Measurements from ENCODE around the gene GALNT10. TPM values are rescaled to one million over a fixed set of nuclear protein-coding genes. Genes with fewer than 3 reads are reported as not detected.
"Not testable (repeated sequence)": the region's sequence is repeated elsewhere in the genome, so short reads cannot be mapped to it uniquely, and the experiment has no call there.

Gene GALNT10
- total RNA-seq, 1 donor from 2014 or later = 178 TPM

GRCh38 chr5:154356958-154357357 lies 166.4 kb downstream of the GALNT10 start:
- Mint-ChIP-seq H3K4me3 (ENCODE audit: unreplicated experiment) (no peak overlapping the region), H3K36me3 (ENCODE audit: unreplicated experiment) (peaks cover 2% of the 10 kb centered on the region), H3K9me3 (ENCODE audit: unreplicated experiment) (no peaks in the 10 kb centered on the region), H3K4me1 (ENCODE audit: unreplicated experiment) (peaks cover 86% of the 10 kb centered on the region), H3K27me3 (ENCODE audit: unreplicated experiment) (no peaks in the 10 kb centered on the region), H3K27ac (ENCODE audit: unreplicated experiment) (peak overlapping the region; percentile 91)
- DNase-seq (ENCODE audit: extremely low spot score, unreplicated experiment) = no peak
- no peak for TF ChIP-seq CTCF (IDR thresholded peaks at IDR 0.05)

GRCh38 chr5:154358516-154359220 lies 168.1 kb downstream of the GALNT10 start:
- no peak for TF ChIP-seq CTCF (IDR thresholded peaks at IDR 0.05)
- peaks cover 10% of the 10 kb centered on the region for H3K36me3 Mint-ChIP-seq (ENCODE audit: unreplicated experiment)
- DNase-seq (ENCODE audit: extremely low spot score, unreplicated experiment) = no peak
- H3K4me3 Mint-ChIP-seq (ENCODE audit: unreplicated experiment) = peak overlapping the region; percentile 34
- peak overlapping the region; percentile 91 for H3K27ac Mint-ChIP-seq (ENCODE audit: unreplicated experiment)
- no peaks in the 10 kb centered on the region for H3K9me3 Mint-ChIP-seq (ENCODE audit: unreplicated experiment)
- peaks cover 84% of the 10 kb centered on the region for H3K4me1 Mint-ChIP-seq (ENCODE audit: unreplicated experiment)
- H3K27me3 Mint-ChIP-seq (ENCODE audit: unreplicated experiment) = no peaks in the 10 kb centered on the region

- H3K4me1 Mint-ChIP-seq (ENCODE audit: unreplicated experiment) = peaks cover 84% of the 10 kb centered on the region
- no peak overlapping the region for H3K4me3 Mint-ChIP-seq (ENCODE audit: unreplicated experiment)
- peak overlapping the region; percentile 91 for H3K27ac Mint-ChIP-seq (ENCODE audit: unreplicated experiment)
- no peaks in the 10 kb centered on the region for H3K27me3 Mint-ChIP-seq (ENCODE audit: unreplicated experiment)
- TF ChIP-seq CTCF (IDR thresholded peaks at IDR 0.05) = no peak
- no peaks in the 10 kb centered on the region for H3K9me3 Mint-ChIP-seq (ENCODE audit: unreplicated experiment)
- H3K36me3 Mint-ChIP-seq (ENCODE audit: unreplicated experiment) = peaks cover 10% of the 10 kb centered on the region
- no peak for DNase-seq (ENCODE audit: extremely low spot score, unreplicated experiment)
Observed at GRCh38 chr5:154359221-154359573, 168.7 kb downstream of the GALNT10 start.

- not testable (repeated sequence) for H3K9me3 Mint-ChIP-seq (ENCODE audit: unreplicated experiment); DNase-seq (ENCODE audit: extremely low spot score, unreplicated experiment); H3K4me3 Mint-ChIP-seq (ENCODE audit: unreplicated experiment); H3K27me3 Mint-ChIP-seq (ENCODE audit: unreplicated experiment)
- H3K27ac Mint-ChIP-seq (ENCODE audit: unreplicated experiment) = peak overlapping the region; percentile 91
- peaks cover 84% of the 10 kb centered on the region for H3K4me1 Mint-ChIP-seq (ENCODE audit: unreplicated experiment)
- H3K36me3 Mint-ChIP-seq (ENCODE audit: unreplicated experiment) = peaks cover 10% of the 10 kb centered on the region
Observed at GRCh38 chr5:154360241-154360640, 169.7 kb downstream of the GALNT10 start.

- no peak for TF ChIP-seq CTCF (IDR thresholded peaks at IDR 0.05)
- H3K27me3 Mint-ChIP-seq (ENCODE audit: unreplicated experiment) = no peaks in the 10 kb centered on the region
- peaks cover 12% of the 10 kb centered on the region for H3K36me3 Mint-ChIP-seq (ENCODE audit: unreplicated experiment)
- no peak for DNase-seq (ENCODE audit: extremely low spot score, unreplicated experiment)
- H3K9me3 Mint-ChIP-seq (ENCODE audit: unreplicated experiment) = no peaks in the 10 kb centered on the region
- no peak overlapping the region for H3K27ac Mint-ChIP-seq (ENCODE audit: unreplicated experiment)
- no peak overlapping the region for H3K4me3 Mint-ChIP-seq (ENCODE audit: unreplicated experiment)
- peaks cover 85% of the 10 kb centered on the region for H3K4me1 Mint-ChIP-seq (ENCODE audit: unreplicated experiment)
Observed at GRCh38 chr5:154363411-154363810, 172.9 kb downstream of the GALNT10 start.
